LNCaP clone FGC (cell line): ENCODE measurements around the gene LFNG.

Experiments
- DNase-seq: peaks from one replicate; pipeline ENCODE4 v3.0.0-alpha.2; 2011; ENCODE audit warnings: low read depth
- H3K4me3 ChIP-seq: 2 replicates; pipeline ENCODE4 v1.5.1; 2011; ENCODE audit warnings: mild to moderate bottlenecking, low read depth, low read length, control low read depth
- TF ChIP-seq, protein P1 (sequence below): IDR thresholded peaks from 2 replicates; pipeline ENCODE4 v1.5.1; 2012; ENCODE audit warnings: mild to moderate bottlenecking; ENCODE audit not compliant: control insufficient read depth, insufficient read depth; ENCODE audit errors: extremely low read depth

LFNG gene

DNA sequence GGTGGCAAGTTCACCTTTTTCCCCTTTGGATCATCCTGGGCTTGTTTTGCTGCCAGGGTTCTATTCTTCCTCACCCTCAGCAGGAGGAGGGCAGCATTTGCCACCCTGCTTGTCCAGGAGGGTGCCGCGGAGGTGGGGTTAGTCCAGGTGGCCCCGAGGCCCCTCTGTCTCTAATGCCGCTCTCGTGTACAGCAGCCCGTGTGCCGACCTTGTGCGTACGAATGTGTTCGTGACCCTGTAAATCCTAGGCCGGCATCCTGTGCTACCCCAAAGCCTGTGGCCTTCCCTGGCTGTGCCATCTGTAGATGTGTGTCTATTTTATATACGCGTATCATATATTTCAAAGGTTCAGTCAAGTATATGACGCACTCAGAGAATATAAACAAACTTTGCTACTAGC is 49.8 kb downstream of the LFNG start:
- TF ChIP-seq, protein P1, sequence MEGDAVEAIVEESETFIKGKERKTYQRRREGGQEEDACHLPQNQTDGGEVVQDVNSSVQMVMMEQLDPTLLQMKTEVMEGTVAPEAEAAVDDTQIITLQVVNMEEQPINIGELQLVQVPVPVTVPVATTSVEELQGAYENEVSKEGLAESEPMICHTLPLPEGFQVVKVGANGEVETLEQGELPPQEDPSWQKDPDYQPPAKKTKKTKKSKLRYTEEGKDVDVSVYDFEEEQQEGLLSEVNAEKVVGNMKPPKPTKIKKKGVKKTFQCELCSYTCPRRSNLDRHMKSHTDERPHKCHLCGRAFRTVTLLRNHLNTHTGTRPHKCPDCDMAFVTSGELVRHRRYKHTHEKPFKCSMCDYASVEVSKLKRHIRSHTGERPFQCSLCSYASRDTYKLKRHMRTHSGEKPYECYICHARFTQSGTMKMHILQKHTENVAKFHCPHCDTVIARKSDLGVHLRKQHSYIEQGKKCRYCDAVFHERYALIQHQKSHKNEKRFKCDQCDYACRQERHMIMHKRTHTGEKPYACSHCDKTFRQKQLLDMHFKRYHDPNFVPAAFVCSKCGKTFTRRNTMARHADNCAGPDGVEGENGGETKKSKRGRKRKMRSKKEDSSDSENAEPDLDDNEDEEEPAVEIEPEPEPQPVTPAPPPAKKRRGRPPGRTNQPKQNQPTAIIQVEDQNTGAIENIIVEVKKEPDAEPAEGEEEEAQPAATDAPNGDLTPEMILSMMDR = no peak
- no peak for DNase-seq
- H3K4me3 ChIP-seq = no peak overlapping the region

DNA sequence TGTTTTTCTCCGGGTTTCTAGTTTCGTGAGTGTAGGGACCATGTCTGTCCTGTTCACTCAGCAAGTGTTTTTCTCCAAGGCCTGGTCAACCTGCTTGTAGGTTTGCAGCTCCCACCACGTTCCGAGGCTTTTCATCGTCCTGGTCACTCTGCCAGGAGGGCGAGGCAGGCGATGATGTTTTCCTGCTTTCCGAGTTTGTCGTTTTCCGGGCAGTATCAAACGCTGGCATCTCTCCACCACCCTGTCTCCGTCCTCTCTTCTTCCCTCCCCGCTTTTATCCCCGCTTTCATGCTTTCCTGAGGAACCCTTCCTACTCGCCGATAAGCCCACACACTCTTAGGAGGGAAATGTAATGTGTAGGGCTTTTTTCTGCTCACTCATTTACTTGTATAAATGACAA is 50.4 kb downstream of the LFNG start:
- no peak overlapping the region for H3K4me3 ChIP-seq
- TF ChIP-seq, protein P1 = no peak
- DNase-seq = no peak

DNA sequence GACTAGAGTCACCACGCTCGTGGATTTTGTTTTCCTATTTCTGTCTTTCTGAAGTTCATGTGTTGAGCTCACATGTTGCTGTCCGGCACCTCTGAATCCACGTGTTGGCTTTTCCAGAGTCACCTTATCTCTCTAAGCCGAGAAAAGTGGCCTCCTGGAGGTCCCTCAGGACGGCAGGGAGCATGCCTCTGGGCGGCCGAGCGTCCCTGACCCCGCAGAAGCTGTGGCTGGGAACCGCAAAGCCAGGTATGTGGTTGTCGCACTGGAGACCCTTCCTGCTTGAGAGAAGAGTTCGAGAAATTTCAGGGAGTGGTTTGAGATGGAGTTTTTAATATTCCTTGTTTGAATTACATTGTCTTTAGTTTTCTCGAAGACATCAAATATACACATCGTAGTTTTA is 51.8 kb downstream of the LFNG start:
- TF ChIP-seq, protein P1 = no peak
- DNase-seq = no peak
- no peak overlapping the region for H3K4me3 ChIP-seq

GRCh38 chr7:2572101-2572842 is 52.7 kb downstream of the LFNG start:
- no peak for DNase-seq
- TF ChIP-seq, protein P1 = no peak

DNA sequence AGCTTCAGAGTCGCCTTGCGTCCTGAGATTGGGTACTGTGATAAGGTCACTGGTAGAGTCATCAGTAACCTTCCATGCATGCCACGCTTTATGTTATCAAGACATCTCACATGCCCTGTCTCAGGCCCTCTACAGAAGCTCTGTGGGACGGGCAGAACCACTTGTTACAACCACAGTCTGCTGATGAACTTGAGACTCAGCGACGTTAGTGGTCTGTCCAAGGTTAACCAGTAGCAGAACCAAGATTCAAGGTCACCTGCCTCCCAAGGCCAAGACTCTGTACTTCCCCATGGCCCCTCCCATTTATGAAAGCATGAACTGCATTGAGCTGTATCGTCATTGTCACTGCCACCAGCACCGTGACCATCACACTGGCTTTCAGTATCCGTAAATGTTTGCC is 54.2 kb downstream of the LFNG start:
- TF ChIP-seq, protein P1 = no peak
- DNase-seq = no peak
- no peak overlapping the region for H3K4me3 ChIP-seq

More at GRCh38 chr7:2572101-2572842, 52.7 kb downstream of the LFNG start:
- no peak overlapping the region for H3K4me3 ChIP-seq

DNA sequence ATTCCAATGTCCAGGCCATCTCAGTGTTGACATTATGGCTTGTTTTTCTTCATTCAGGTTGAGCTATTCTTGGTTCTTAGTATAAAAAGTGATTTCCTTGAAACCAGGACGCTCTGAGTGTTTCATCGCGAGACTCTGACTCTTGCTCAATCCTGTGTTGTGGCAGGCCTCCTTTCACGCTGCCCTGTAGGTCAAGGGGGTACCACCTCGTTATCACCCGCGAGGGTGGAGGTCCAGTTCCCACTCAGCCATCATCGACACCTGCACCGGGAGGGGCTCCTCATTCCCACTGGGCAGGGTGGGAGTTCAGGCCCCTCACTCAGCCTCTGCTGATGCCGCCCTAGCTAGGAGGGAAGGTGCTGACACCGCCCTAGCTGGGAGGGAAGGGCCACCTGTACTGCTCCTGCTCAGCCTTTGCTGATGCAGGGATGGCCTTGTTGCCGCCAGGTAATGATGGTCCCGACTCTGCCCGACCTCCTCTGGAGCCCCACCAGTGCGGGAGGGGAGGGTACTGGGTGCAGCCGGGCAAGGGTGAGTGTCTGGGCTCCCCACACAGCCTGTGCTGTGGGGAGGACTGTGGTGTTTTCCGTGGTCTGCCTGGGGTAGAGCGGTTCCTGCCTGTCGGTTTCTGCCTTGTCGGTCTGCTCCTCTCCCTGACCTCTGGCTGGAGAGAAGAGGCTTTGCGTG is 55.6 kb downstream of the LFNG start:
- DNase-seq = no peak
- no peak overlapping the region for H3K4me3 ChIP-seq
- TF ChIP-seq, protein P1 = no peak

DNA sequence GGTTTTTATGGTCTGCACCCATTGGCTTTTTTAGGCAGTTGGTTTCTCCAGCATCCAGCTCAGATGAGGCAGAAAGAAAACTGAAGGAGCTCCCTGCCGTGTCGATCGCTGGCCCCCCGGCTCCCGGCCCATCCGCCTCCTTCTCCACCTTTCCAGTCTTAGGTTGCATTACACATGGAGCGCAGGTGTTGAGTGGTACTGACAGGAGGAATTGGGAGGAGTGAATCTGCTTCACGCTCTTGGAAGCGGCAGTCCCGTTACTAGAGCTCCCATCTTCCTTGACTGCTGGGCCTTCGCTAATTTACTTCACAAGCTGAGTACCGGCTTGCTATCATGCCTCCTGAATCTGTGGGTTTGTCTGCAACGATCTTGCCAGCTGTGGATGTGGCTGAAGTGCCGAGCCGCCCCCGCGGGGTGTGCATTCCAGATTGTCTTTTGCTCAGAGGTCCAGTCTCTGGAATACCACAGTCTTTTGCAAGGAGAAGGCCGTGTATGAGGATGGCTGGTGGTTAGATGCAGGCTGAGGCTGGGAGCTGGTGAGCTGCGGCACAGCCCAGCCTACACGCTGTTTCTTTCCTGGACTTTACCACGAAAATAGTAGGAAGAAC is 56.3 kb downstream of the LFNG start:
- H3K4me3 ChIP-seq = no peak overlapping the region
- TF ChIP-seq, protein P1 = no peak
- DNase-seq = no peak
